Endodermal cell (in vitro differentiated cells): ENCODE results near the gene PRDX2. TPM values are rescaled to one million over a fixed set of nuclear protein-coding genes. Genes with fewer than 3 reads are reported as not detected.

Experiments
- DNase-seq: peaks from one replicate; pipeline ENCODE4 v3.0.0-alpha.2; 2017
- H3K27ac ChIP-seq: 2 replicates; pipeline ENCODE4 v1.5.1; 2013; ENCODE audit warnings: mild to moderate bottlenecking, low read depth, low read length, moderate library complexity
- H3K27me3 ChIP-seq: 2 replicates; pipeline ENCODE4 v1.6.1; 2013; ENCODE audit warnings: mild to moderate bottlenecking, low read length, moderate library complexity; ENCODE audit not compliant: insufficient read depth, control insufficient read depth, poor library complexity, severe bottlenecking
- H3K36me3 ChIP-seq: 2 replicates; pipeline ENCODE4 v1.7.0; 2013; ENCODE audit warnings: mild to moderate bottlenecking, low read length, moderate library complexity; ENCODE audit not compliant: control insufficient read depth, insufficient read depth
- H3K4me1 ChIP-seq: one replicate; pipeline ENCODE4 v1.7.0; 2013; ENCODE audit warnings: low read length; ENCODE audit not compliant: control insufficient read depth, insufficient read depth
- H3K4me3 ChIP-seq: 2 replicates; pipeline ENCODE4 v1.5.1; 2013; ENCODE audit warnings: mild to moderate bottlenecking, low read length, moderate library complexity
- H3K9ac ChIP-seq: 2 replicates; pipeline ENCODE4 v1.6.1; 2013; ENCODE audit warnings: mild to moderate bottlenecking, low read length, moderate library complexity; ENCODE audit not compliant: poor library complexity, severe bottlenecking; ENCODE audit errors: extremely low read depth
- H3K9me3 ChIP-seq: 2 replicates; pipeline ENCODE4 v1.6.1; 2013; ENCODE audit warnings: mild to moderate bottlenecking, low read length, moderate library complexity; ENCODE audit not compliant: control insufficient read depth
- H3K27ac Mint-ChIP-seq: 2 replicates; pipeline ENCODE4 v1.8.0; 2020; ENCODE audit warnings: mixed read lengths
- H3K27me3 Mint-ChIP-seq: 2 replicates; pipeline ENCODE4 v1.8.0; 2021; ENCODE audit warnings: mild to moderate bottlenecking, mixed read lengths; ENCODE audit not compliant: insufficient read depth
- H3K36me3 Mint-ChIP-seq: 2 replicates; pipeline ENCODE4 v1.8.0; 2020; ENCODE audit warnings: low read depth, mixed read lengths
- H3K4me1 Mint-ChIP-seq: 2 replicates; pipeline ENCODE4 v1.8.0; 2020; ENCODE audit warnings: mixed read lengths
- H3K4me3 Mint-ChIP-seq: 2 replicates; pipeline ENCODE4 v1.8.0; 2020; ENCODE audit warnings: mild to moderate bottlenecking, moderate library complexity, mixed read lengths
- H3K9me3 Mint-ChIP-seq: 2 replicates; pipeline ENCODE4 v1.8.0; 2020; ENCODE audit warnings: mild to moderate bottlenecking, mixed read lengths
- CTCF ChIP-seq: fragments of 200-600 bp; sonication (generic); conservative IDR thresholded peaks from 2 replicates; pipeline ENCODE4 v1.5.0; 2021; ENCODE audit warnings: antibody characterized with exemption, mild to moderate bottlenecking
- WGBS, 2 experiments: methylation state at CpG; one replicate each; pipeline versions ENCODE4 v1.1.5 to v1.1.7; 2013; ENCODE audit warnings: missing lambda C conversion rate in 2 of 2, mixed read lengths in 1 of 2; ENCODE audit not compliant: insufficient coverage in 1 of 2, insufficient read length in 1 of 2; 5-methylcytosine and 5-hydroxymethylcytosine counted together
- total RNA-seq, 2 donors: library from RNA; stranded (reverse); fragmentation: NEBNext Ultra II Directional in 1 of 2; extraction: Animal tissue kit (Norgen Biotek cat#: 25700) in 1 of 2; gene quantifications; 2 replicates in 1 of 2; 3 replicates in 1 of 2; pipeline ENCODE4 v1.2.1, GENCODE V29; 2021

PRDX2 gene
- total RNA-seq, 2 donors from 2014 or later: 429 to 507 TPM

GRCh38 chr19:12763100-12763499 is 38.5 kb downstream of the PRDX2 start:
- no peak overlapping the region for H3K27ac Mint-ChIP-seq
- H3K36me3 Mint-ChIP-seq: peaks cover 53% of the 10 kb centered on the region
- 94% methylated on average over 3 to 11 of the region's 11 CpGs for WGBS, 2 experiments

GRCh38 chr19:12759686-12760085 is 41.9 kb downstream of the PRDX2 start:
- peak overlapping the region; percentile 61 for H3K27ac Mint-ChIP-seq
- peaks cover 33% of the 10 kb centered on the region for H3K36me3 Mint-ChIP-seq
- H3K27me3 ChIP-seq: no peaks in the 10 kb centered on the region
- no peak overlapping the region for H3K4me3 ChIP-seq
- peaks cover 8% of the 10 kb centered on the region for H3K36me3 ChIP-seq
- DNase-seq: no peak
- H3K27me3 Mint-ChIP-seq: peaks cover 9% of the 10 kb centered on the region
- WGBS, 2 experiments: 100% methylated on average over 1 of the region's 6 CpGs; no CpG with 5 or more reads in 1 of the 2 experiments
- TF ChIP-seq CTCF: no peak
- no peak overlapping the region for H3K27ac ChIP-seq
- no peak overlapping the region for H3K9ac ChIP-seq
- no peak overlapping the region for H3K4me3 Mint-ChIP-seq
- H3K4me1 Mint-ChIP-seq: peaks cover 12% of the 10 kb centered on the region
- peaks cover 8% of the 10 kb centered on the region for H3K9me3 Mint-ChIP-seq
- H3K9me3 ChIP-seq: no peaks in the 10 kb centered on the region
- no peaks in the 10 kb centered on the region for H3K4me1 ChIP-seq

More at GRCh38 chr19:12763100-12763499, 38.5 kb downstream of the PRDX2 start:
- H3K27me3 ChIP-seq: no peaks in the 10 kb centered on the region
- Mint-ChIP-seq H3K4me1 (peaks cover 8% of the 10 kb centered on the region), H3K4me3 (no peak overlapping the region), H3K27me3 (no peaks in the 10 kb centered on the region), H3K9me3 (peaks cover 8% of the 10 kb centered on the region)
- H3K9ac ChIP-seq: no peak overlapping the region
- no peak overlapping the region for H3K4me3 ChIP-seq
- no peaks in the 10 kb centered on the region for H3K9me3 ChIP-seq
- no peak for TF ChIP-seq CTCF
- H3K4me1 ChIP-seq: no peaks in the 10 kb centered on the region
- peaks cover 10% of the 10 kb centered on the region for H3K36me3 ChIP-seq
- no peak for DNase-seq
- no peak overlapping the region for H3K27ac ChIP-seq

GRCh38 chr19:12757544-12758274 is 43.9 kb downstream of the PRDX2 start:
- 13 to 45% methylated on average over 15 to 60 of the region's 60 CpGs for WGBS, 2 experiments
- peaks cover 11% of the 10 kb centered on the region for H3K27me3 ChIP-seq
- H3K4me1 Mint-ChIP-seq: peaks cover 12% of the 10 kb centered on the region
- H3K27ac Mint-ChIP-seq: peak overlapping the region; percentile 86
- no peak overlapping the region for H3K9ac ChIP-seq
- H3K36me3 ChIP-seq: no peaks in the 10 kb centered on the region
- H3K4me3 Mint-ChIP-seq: peak overlapping the region; percentile 45
- no peak overlapping the region for H3K27ac ChIP-seq
- H3K4me3 ChIP-seq: peak overlapping the region; percentile 12
- no peaks in the 10 kb centered on the region for H3K4me1 ChIP-seq
- peaks cover 27% of the 10 kb centered on the region for H3K27me3 Mint-ChIP-seq
- TF ChIP-seq CTCF: peak; percentile 99
- H3K9me3 Mint-ChIP-seq: peaks cover 3% of the 10 kb centered on the region
- H3K9me3 ChIP-seq: no peaks in the 10 kb centered on the region
- DNase-seq: peak; percentile 96
- H3K36me3 Mint-ChIP-seq: peaks cover 17% of the 10 kb centered on the region
